ENCODE data around the gene ADGB.

The ADGB gene

GRCh38 chr6:146628350-146628749 is 29.6 kb downstream of the ADGB start:
- no peak for DNase-seq (ENCODE audit: low read depth in 1 of 2, low spot score in 1 of 2)

- DNase-seq (ENCODE audit: low read depth in 1 of 2, low spot score in 1 of 2) = no peak
These were observed 35.2 kb downstream of the ADGB start for GRCh38 chr6:146634022-146634421.

GRCh38 chr6:146635165-146635564 is 36.4 kb downstream of the ADGB start:
- DNase-seq (ENCODE audit: low read depth in 1 of 2, low spot score in 1 of 2) = no peak

GRCh38 chr6:146636481-146636880 is 37.7 kb downstream of the ADGB start:
- no peak for DNase-seq (ENCODE audit: low read depth in 1 of 2, low spot score in 1 of 2)

GRCh38 chr6:146642921-146643320 is 44.1 kb downstream of the ADGB start:
- no peak for DNase-seq (ENCODE audit: low read depth in 1 of 2, low spot score in 1 of 2)

DNA sequence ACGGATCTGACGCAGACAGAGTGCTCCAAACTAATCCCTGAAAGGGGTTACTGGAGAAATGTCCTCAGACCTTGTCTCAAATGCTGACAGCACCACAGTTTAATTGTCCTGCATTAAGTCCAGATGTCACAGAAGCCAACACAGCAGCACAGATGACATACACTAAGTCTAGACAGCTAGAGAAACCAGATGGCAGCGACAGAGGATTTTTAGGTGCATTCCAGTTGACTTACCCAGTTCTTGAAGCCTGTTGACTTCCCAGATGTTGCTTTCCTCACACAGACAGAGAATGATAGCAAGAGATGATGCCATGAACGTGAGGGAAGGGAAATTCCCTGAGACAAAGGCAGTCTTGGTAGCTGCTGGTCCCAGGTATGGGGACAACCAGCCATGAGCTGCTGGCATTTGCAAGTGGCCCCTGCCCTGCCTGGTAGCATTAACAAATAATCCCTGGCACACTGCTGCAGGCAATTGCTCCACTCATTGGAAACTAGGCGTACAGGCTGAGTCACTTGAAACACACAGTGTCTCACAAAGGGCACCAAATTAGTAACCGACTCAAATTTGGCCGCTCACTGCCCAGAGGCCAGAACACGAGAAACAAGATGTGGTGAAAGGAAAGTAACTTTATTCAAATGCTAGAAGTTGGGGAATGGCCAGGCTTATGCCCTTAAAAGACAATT is 52.2 kb downstream of the ADGB start:
- no peak for DNase-seq (ENCODE audit: low read depth in 1 of 2, low spot score in 1 of 2)

GRCh38 chr6:146651482-146651863 is 52.7 kb downstream of the ADGB start:
- no peak for DNase-seq (ENCODE audit: low read depth in 1 of 2, low spot score in 1 of 2)

DNA sequence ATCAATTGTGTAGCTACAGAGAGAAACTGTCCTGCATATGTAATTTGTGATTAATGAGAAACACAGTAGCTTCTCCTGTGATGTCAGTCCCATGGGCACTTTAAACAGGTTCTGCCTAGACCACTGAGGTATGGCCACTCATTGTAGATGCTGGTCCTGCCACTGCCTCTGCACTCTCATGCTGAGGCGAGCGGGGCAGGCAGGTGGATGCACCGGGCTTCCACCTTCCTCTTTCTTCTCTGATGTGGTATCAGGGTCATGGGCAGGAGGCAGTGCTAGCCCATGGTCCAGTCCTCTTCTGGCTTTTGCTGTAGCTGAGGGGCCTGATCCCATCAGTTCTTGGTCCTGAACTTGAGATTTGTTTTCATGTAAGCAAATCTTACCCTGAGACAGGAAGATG is 58.7 kb downstream of the ADGB start:
- no peak for DNase-seq (ENCODE audit: low read depth in 1 of 2, low spot score in 1 of 2)

DNA sequence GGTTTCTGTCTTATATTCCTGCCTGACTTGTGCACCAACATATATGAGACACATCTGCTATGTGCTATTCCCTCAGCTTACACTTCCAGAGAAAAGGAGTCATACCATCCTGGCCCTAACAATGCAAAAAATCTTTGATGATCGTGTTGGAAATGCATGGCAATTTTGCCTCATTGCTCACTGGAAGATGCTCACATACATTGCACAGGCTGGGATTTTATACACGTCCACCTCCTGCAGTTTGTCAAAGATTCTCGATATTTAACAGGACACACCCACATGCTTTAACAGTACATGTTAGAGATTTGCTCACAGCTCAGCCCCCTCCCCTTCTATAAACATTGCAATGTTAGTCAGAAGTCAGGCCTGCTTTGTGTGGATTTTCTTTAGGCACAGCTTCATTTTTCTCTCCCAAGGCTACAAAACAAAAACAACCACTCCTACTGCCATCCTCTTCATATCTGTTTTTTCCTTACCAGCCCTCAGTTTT is 66.1 kb downstream of the ADGB start:
- no peak for DNase-seq (ENCODE audit: low read depth in 1 of 2, low spot score in 1 of 2)

DNA sequence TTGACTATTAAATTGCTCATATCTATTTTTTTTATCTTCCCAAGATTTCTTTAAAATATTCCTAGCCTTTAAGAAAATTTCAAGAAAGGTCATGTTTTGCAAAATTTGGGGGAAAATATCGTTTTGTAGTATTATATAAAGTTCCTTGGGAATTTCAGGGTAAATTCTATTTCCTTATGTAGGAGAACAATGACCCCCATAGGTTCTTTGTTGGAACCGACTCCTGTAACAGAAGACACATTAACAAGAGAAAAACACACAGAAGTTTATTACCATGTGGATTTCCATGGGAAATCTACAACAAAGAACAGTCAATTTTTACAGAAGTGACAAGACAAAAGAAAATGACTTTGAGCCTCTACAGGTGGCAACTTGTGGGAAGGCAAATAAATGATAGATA is 68.1 kb downstream of the ADGB start:
- no peak for DNase-seq (ENCODE audit: low read depth in 1 of 2, low spot score in 1 of 2)

DNA sequence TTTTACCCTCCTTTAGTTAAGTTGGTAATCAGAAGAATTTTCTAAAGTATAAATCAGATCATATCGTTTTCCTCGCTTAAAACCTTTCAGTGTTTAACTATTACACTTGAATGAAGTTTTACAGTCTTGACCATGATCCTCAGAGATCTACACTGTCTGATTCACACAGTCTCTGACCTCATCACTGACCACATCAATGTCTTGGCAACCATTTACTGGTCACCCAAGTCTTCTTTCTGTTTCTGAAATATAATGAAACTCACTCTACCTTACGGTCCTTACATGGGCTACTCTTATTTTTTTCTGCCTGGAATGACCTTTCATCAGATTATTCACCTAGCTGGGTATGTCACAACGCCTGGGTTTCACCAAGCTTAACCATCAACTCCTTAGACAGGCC is 71.4 kb downstream of the ADGB start:
- DNase-seq (ENCODE audit: low read depth in 1 of 2, low spot score in 1 of 2) = no peak

- no peak for DNase-seq (ENCODE audit: low read depth in 1 of 2, low spot score in 1 of 2)
These were observed 74.3 kb downstream of the ADGB start for GRCh38 chr6:146673069-146673468.

DNA sequence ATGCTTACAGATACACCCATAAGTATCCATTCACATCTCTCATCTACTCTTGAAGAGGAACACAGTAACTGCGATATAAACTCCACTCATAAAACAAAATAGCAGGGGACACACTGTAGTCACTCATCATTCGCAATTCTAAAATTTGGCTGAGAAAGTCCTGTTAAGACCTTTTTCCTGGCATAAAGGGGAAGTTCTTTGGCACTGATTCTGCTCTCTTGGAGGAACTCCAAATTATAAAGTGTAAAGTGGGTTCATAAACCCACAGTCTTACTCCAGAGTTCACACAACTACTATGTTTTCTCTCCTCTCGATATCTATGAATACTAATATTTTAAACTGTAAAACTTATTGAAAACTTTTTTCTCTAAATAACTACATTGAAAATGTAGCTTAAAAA is 80.6 kb downstream of the ADGB start:
- DNase-seq (ENCODE audit: low read depth in 1 of 2, low spot score in 1 of 2) = no peak

DNA sequence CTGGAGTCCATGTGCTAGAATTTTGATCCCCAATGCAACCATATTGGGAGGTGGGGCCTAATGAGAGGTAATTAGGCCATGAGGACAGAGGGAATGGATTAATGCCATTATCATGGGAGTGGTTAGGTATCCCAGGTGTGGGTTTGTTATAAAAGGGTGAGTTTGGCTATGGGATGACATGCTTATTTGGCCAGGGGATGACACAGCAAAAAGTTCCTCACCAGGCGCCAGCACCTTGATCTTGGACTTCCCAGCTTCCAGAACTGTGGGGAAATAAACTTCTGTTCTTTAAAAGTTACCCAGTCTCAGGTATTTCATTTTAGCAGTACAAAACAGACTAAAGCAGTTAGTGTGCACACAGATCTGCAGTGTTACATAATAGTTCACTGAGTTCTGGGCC is 84.1 kb downstream of the ADGB start:
- no peak for DNase-seq (ENCODE audit: low read depth in 1 of 2, low spot score in 1 of 2)

- no peak for DNase-seq (ENCODE audit: low read depth in 1 of 2, low spot score in 1 of 2)
These were observed 91.0 kb downstream of the ADGB start for GRCh38 chr6:146689806-146690205.

DNA sequence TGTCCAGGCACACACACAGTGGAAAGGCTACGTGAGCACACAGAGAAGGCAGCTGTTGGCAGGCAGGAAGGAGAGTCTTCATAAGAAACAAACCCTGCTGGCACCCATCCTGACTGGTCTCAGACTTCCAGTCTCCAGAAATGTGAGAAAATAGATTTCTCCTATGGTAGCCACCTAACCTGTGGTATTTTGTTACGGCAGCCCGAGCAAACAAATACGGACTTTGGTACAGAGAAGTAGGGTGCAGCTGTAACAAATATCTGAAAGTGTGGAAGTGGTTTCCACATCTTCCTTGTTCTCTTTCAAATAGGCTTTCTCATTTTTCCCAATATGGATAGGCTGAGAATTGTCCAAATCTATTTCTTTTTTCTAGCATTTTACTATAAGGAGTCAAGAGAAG is 94.6 kb downstream of the ADGB start:
- no peak for DNase-seq (ENCODE audit: low read depth in 1 of 2, low spot score in 1 of 2)

- no peak for DNase-seq (ENCODE audit: low read depth in 1 of 2, low spot score in 1 of 2)
These were observed 99.1 kb downstream of the ADGB start for GRCh38 chr6:146697921-146698320.

DNA sequence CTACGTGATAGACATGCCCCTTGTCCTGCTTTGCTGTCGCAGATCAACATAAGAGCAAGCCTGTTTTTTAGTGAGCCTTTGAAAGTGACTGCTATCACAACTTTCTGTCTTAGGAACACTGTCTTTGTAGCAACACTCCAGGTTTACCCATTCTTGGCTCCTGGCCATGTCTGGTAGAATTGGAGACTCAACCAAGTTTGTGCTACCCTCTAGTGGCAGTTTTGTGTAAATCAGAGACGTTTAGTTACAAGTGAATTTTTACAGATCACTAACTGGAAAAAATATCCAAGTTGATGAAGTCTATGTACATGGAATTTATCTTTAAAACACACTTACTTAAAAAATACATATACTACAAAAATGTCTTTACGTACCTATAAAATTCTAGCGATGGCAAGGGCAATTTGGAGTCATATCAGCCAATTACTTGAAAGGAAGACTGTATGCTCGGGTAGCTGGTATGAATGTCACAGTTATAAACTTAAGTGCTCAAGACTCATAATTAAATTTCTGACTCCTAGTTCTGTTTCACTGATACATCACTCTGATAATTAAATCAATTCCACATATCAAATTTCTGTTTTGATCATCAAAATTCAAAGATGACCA is 101.4 kb downstream of the ADGB start:
- DNase-seq (ENCODE audit: low read depth in 1 of 2, low spot score in 1 of 2) = no peak

- DNase-seq (ENCODE audit: low read depth in 1 of 2, low spot score in 1 of 2) = no peak
These were observed 102.9 kb downstream of the ADGB start for GRCh38 chr6:146701632-146702031.

- no peak for DNase-seq (ENCODE audit: low read depth in 1 of 2, low spot score in 1 of 2)
These were observed 110.4 kb downstream of the ADGB start for GRCh38 chr6:146709036-146709622.

GRCh38 chr6:146719387-146719786 is 120.6 kb downstream of the ADGB start:
- DNase-seq (ENCODE audit: low read depth in 1 of 2, low spot score in 1 of 2) = no peak

DNA sequence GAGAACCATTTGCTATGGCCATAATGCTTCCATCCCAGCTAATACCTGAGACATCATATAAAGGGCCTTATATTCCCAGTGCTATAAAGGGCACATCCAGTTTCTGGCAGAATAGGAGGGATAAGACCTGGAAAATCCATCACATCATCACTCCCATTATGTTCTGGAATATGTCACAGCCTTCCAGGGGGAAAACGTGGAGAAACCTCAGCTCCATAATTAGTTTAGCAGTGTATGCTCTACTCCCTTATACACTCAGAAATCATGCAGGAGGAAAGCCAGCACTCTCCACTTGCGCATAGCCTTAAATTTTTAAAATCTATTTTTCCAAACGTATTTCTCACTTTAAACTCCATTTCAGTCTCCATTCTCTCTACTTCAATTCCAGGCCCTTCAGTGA is 140.9 kb downstream of the ADGB start:
- no peak for DNase-seq (ENCODE audit: low read depth in 1 of 2, low spot score in 1 of 2)

GRCh38 chr6:146741609-146742008 is 142.8 kb downstream of the ADGB start:
- DNase-seq (ENCODE audit: low read depth in 1 of 2, low spot score in 1 of 2) = no peak

All from activated T-helper 1 cell treated with anti-CD3 and anti-CD28 coated beads, Interleukin-2, amount 50 U/mL, for 16 hours (primary cell).